Endothelial cell (in vitro differentiated cells): ENCODE results near the gene TMEM150A. TPM values are rescaled to one million over a fixed set of nuclear protein-coding genes. Genes with fewer than 3 reads are reported as not detected.

Source experiments
- DNase-seq: peaks from one replicate; pipeline ENCODE4 v3.0.0; 2021; ENCODE audit warnings: low spot score
- H3K27ac Mint-ChIP-seq: one replicate; pipeline ENCODE4 v1.8.0; 2021; ENCODE audit warnings: mixed read lengths, inconsistent platforms; ENCODE audit not compliant: unreplicated experiment
- H3K27me3 Mint-ChIP-seq: one replicate; pipeline ENCODE4 v1.8.0; 2021; ENCODE audit warnings: mild to moderate bottlenecking, moderate library complexity, mixed read lengths, inconsistent platforms; ENCODE audit not compliant: unreplicated experiment
- H3K36me3 Mint-ChIP-seq: one replicate; pipeline ENCODE4 v1.8.0; 2021; ENCODE audit warnings: mild to moderate bottlenecking, low read depth, mixed read lengths, inconsistent platforms; ENCODE audit not compliant: unreplicated experiment
- H3K4me1 Mint-ChIP-seq: one replicate; pipeline ENCODE4 v1.8.0; 2021; ENCODE audit warnings: mild to moderate bottlenecking, mixed read lengths, inconsistent platforms; ENCODE audit not compliant: unreplicated experiment
- H3K4me3 Mint-ChIP-seq: one replicate; pipeline ENCODE4 v1.8.0; 2021; ENCODE audit warnings: mild to moderate bottlenecking, mixed read lengths, inconsistent platforms; ENCODE audit not compliant: unreplicated experiment
- H3K9me3 Mint-ChIP-seq: one replicate; pipeline ENCODE4 v1.8.0; 2021; ENCODE audit warnings: mixed read lengths, inconsistent platforms; ENCODE audit not compliant: unreplicated experiment
- CTCF ChIP-seq: fragments of 200-600 bp; sonication (generic); IDR thresholded peaks from one replicate; pipeline ENCODE4 v1.5.0; 2021; ENCODE audit warnings: antibody characterized with exemption; ENCODE audit not compliant: unreplicated experiment
- total RNA-seq: library from RNA; stranded (reverse); fragmentation: NEBNext Ultra II Directional; extraction: Animal tissue kit (Norgen Biotek cat#: 25700); gene quantifications from one replicate; pipeline ENCODE4 v1.2.1, GENCODE V29; 2021; ENCODE audit not compliant: unreplicated experiment

The TMEM150A gene
- total RNA-seq, 1 donor from 2014 or later = 42.4 TPM

GRCh38 chr2:85577063-85577385, 25.5 kb downstream of the TMEM150A start:
- H3K27ac Mint-ChIP-seq = peak overlapping the region; percentile 95
- H3K9me3 Mint-ChIP-seq = no peaks in the 10 kb centered on the region
- TF ChIP-seq CTCF = no peak

GRCh38 chr2:85575739-85576138, 26.8 kb downstream of the TMEM150A start:
- no peaks in the 10 kb centered on the region for H3K9me3 Mint-ChIP-seq
- peak overlapping the region; percentile 96 for H3K27ac Mint-ChIP-seq
- H3K27me3 Mint-ChIP-seq = peaks cover 6% of the 10 kb centered on the region
- H3K36me3 Mint-ChIP-seq = peaks cover 3% of the 10 kb centered on the region
- no peak for TF ChIP-seq CTCF
- DNase-seq = no peak
- no peak overlapping the region for H3K4me3 Mint-ChIP-seq
- peaks cover 37% of the 10 kb centered on the region for H3K4me1 Mint-ChIP-seq

More at GRCh38 chr2:85577063-85577385, 25.5 kb downstream of the TMEM150A start:
- no peak for DNase-seq
- Mint-ChIP-seq H3K27me3 (peaks cover 4% of the 10 kb centered on the region), H3K36me3 (peaks cover 10% of the 10 kb centered on the region), H3K4me3 (peak overlapping the region; percentile 91), H3K4me1 (peaks cover 44% of the 10 kb centered on the region)

GRCh38 chr2:85566265-85566664, 36.2 kb downstream of the TMEM150A start:
- no peak overlapping the region for H3K27ac Mint-ChIP-seq
- no peaks in the 10 kb centered on the region for H3K36me3 Mint-ChIP-seq
- H3K4me3 Mint-ChIP-seq = no peak overlapping the region
- no peaks in the 10 kb centered on the region for H3K9me3 Mint-ChIP-seq
- H3K27me3 Mint-ChIP-seq = peaks cover 2% of the 10 kb centered on the region
- DNase-seq = no peak
- H3K4me1 Mint-ChIP-seq = peaks cover 8% of the 10 kb centered on the region
- no peak for TF ChIP-seq CTCF

GRCh38 chr2:85564144-85564563, 38.3 kb downstream of the TMEM150A start:
- Mint-ChIP-seq H3K27me3 (peaks cover 3% of the 10 kb centered on the region), H3K4me1 (peaks cover 24% of the 10 kb centered on the region), H3K27ac (no peak overlapping the region), H3K36me3 (peaks cover 9% of the 10 kb centered on the region), H3K9me3 (no peaks in the 10 kb centered on the region), H3K4me3 (peak overlapping the region; percentile 14)
- no peak for TF ChIP-seq CTCF
- no peak for DNase-seq

GRCh38 chr2:85561280-85562212, 41.0 kb downstream of the TMEM150A start, which contains the start of gene GGCX:
GGCX (minus strand) TSS chr2:85561493; CDS start chr2:85561428, 65 bp downstream.
- peak; percentile 95 for DNase-seq
- Mint-ChIP-seq H3K27me3 (peaks cover 7% of the 10 kb centered on the region), H3K36me3 (peaks cover 9% of the 10 kb centered on the region), H3K9me3 (no peaks in the 10 kb centered on the region), H3K27ac (peak within 1 kb of the TSS; percentile 95), H3K4me3 (peak within 1 kb of the TSS; percentile 98), H3K4me1 (peaks cover 29% of the 10 kb centered on the region)
- no peak for TF ChIP-seq CTCF
